Pancreas (tissue), 10 donors: ENCODE results near the gene SLCO3A1. TPM values are rescaled to one million over a fixed set of nuclear protein-coding genes. Genes with fewer than 3 reads are reported as not detected.
A peak's percentile ranks its signal among the peaks of the same experiment; 100 is the strongest.

Experiments used
- ATAC-seq, 4 donors: fragments of 200-7000 bp; cut with Tn5 transposase; one replicate each; pipeline versions ENCODE4 v1.8.0 to v1.9.1; 2020; ENCODE audit warnings: mild to moderate bottlenecking in 4 of 4, moderate library complexity in 4 of 4
- DNase-seq, 6 donors: peaks; one replicate each; pipeline ENCODE4 v3.0.0-alpha.2; 2020
- FAIRE-seq: peaks from 2 replicates; lab custom pipeline; 2012; peaks lifted over from hg19 to GRCh38; lab: Jason Lieb, UNC
- H3K27ac ChIP-seq, 4 donors: fragments of 200-600 bp; sonication (generic); 1 replicate in 3 of 4; 2 replicates in 1 of 4; pipeline versions ENCODE4 v1.5.0 to v1.8.0; 2020
- H3K27me3 ChIP-seq, 4 donors: fragments of 200-600 bp; one replicate each; pipeline ENCODE4 v1.8.0; 2021
- H3K36me3 ChIP-seq, 3 donors: fragments of 200-600 bp; sonication (generic) in 1 of 3; one replicate each; pipeline versions ENCODE4 v1.5.0 to v1.8.0; 2020 to 2021
- H3K4me1 ChIP-seq, 3 donors: fragments of 200-600 bp; one replicate each; pipeline ENCODE4 v1.8.0; 2021
- H3K4me3 ChIP-seq, 4 donors: fragments of 200-600 bp; sonication (generic) in 2 of 4; one replicate each; pipeline versions ENCODE4 v1.5.0 to v1.8.0; 2020 to 2021
- H3K9me3 ChIP-seq, 4 donors: fragments of 200-600 bp; one replicate each; pipeline ENCODE4 v1.8.0; 2021
- CTCF ChIP-seq, 4 donors: fragments of 200-600 bp; sonication (generic) in 3 of 4; IDR thresholded peaks; one replicate each; pipeline versions ENCODE4 v1.5.0 to v1.8.0; 2021; ENCODE audit warnings: antibody characterized with exemption in 4 of 4
- WGBS, 2 donors: extraction: QIAGEN DNeasy Blood & Tissue Kit; methylation state at CpG; one replicate each; pipeline ENCODE4 v1.1.7; 2013; 5-methylcytosine and 5-hydroxymethylcytosine counted together
- intact Hi-C, 3 donors: fragments of 100-400 bp; cut with DNase I; formaldehyde crosslinking; loops; one replicate each; pipeline versions ENCODE4 v1.11.1 to v1.14.2; 2022
- polyA plus RNA-seq, 2 donors: library from polyadenylated mRNA; stranded (reverse); fragments of 200-250 nt; gene quantifications; one replicate each; pipeline ENCODE4 v1.2.3, GENCODE V29; 2013
- total RNA-seq, 6 donors: library from RNA; stranded (reverse); fragmentation: NEBNext Ultra II Directional in 4 of 6; extraction: Animal tissue kit (Norgen Biotek cat#: 25700) in 4 of 6; gene quantifications; one replicate each; pipeline versions ENCODE4 v1.2.1 to v1.2.4, GENCODE V29; 2021 to 2023
- donor health status: healthy with polysubstance abuse.
- donor health status: DM: no; HTN: no; CAD: no; lungs with moderate emphysema.
- donor health status: DM: no; HTN: no; CAD: no.
- donor health status: control.
- donor health status: control.
- donor health status: Bipolar disorder and iron deficiency.
- donor health status: DM: yes; HTN: yes; CAD: no.
- donor health status: DM: no; HTN: no; CAD: no.
- donor health status: DM: no; HTN: no; CAD: no.
- donor health status: DM: yes; HTN: yes; CAD: no.

Gene SLCO3A1
- total and polyA plus RNA-seq, 8 donors = 3.4 to 15.5 (median 6.7) TPM

DNA sequence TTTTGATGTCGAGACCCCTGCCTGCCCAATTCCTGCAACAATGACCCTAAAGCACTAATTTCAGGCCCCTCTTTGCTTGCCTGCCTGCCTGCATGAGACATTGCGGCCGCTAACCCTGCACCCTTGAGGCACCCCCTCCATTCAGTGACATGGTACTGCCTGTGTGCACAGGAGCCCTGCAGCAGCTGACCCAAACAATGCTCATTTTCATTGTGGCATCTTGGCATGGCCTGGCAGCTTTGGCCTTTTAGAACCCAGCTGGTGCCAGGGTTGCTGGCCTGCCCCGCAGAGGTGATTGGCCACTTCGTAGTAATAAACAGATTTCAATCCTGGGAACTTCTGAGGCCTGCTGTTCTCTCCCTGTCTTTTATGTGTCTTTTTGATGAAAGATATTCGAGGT is 33.8 kb downstream of the SLCO3A1 start:
- FAIRE-seq (no peak), DNase-seq (no peak), ATAC-seq (peak in 2 of 4 donors; percentile 35 to 44)
- Histone ChIP-seq H3K9me3 (no peaks in the 10 kb centered on the region), H3K27me3 (no peaks in the 10 kb centered on the region), H3K4me1 (peaks cover 0 to 9% (median 0%) of the 10 kb centered on the region in 3 donors), H3K4me3 (no peak overlapping the region), H3K36me3 (no peaks in the 10 kb centered on the region), H3K27ac (peak overlapping the region in 1 of 4 donors; percentile 19)
- intact Hi-C loops = no loop called here
- no peak for TF ChIP-seq CTCF (IDR thresholded peaks at IDR 0.05)
- whole genome bisulfite sequencing, 2 donors = 66 to 68% methylated on average over 6 of the region's 6 CpGs

- 51 to 55% methylated on average over 5 of the region's 5 CpGs for WGBS, 2 donors
- Histone ChIP-seq H3K36me3 (no peaks in the 10 kb centered on the region), H3K4me3 (no peak overlapping the region), H3K4me1 (peaks cover 0 to 9% (median 0%) of the 10 kb centered on the region in 3 donors), H3K9me3 (no peaks in the 10 kb centered on the region), H3K27me3 (no peaks in the 10 kb centered on the region), H3K27ac (peak overlapping the region in 1 of 4 donors; percentile 19)
- DNase-seq (no peak), FAIRE-seq (no peak), ATAC-seq (peak in 2 of 4 donors; percentile 18 to 51)
- intact Hi-C loops = no loop called here
- TF ChIP-seq CTCF (IDR thresholded peaks at IDR 0.05) = no peak
Measured at GRCh38 chr15:91887921-91888373, 34.4 kb downstream of the SLCO3A1 start.

- FAIRE-seq = no peak
- no peak for TF ChIP-seq CTCF (IDR thresholded peaks at IDR 0.05)
- 88 to 95% methylated on average over 2 of the region's 2 CpGs for WGBS, 2 donors
- peaks cover 0 to 9% (median 0%) of the 10 kb centered on the region in 3 donors for H3K4me1 ChIP-seq
- ATAC-seq = no peak
- H3K9me3 ChIP-seq = no peaks in the 10 kb centered on the region
- intact Hi-C loops = no loop called here
- no peak for DNase-seq
- no peaks in the 10 kb centered on the region for H3K36me3 ChIP-seq
- no peaks in the 10 kb centered on the region for H3K27me3 ChIP-seq
- no peak overlapping the region for H3K27ac ChIP-seq
- no peak overlapping the region for H3K4me3 ChIP-seq
Measured at GRCh38 chr15:91889111-91889815, 35.8 kb downstream of the SLCO3A1 start.

DNA sequence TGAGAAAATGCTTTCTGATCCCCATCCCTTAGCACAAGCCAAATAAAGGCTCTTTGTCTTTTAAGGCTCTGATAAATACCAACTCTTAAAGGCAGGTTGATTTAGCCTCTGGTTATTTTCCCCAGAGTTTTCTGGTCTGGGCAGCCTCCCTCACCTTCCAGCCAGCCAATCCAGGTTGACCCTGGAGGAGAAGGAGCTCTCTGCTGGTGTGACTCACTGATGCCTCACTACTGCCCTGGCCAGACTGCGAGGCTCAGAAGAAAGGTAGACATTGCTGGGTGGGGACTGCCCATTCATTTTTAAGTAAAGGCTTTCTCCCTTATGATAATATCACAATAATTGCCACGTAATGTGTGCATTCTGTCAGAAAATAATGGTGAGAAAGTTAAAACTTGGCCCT is 37.1 kb downstream of the SLCO3A1 start:
- no peak overlapping the region for H3K27ac ChIP-seq
- TF ChIP-seq CTCF (IDR thresholded peaks at IDR 0.05) = no peak
- H3K27me3 ChIP-seq = no peaks in the 10 kb centered on the region
- intact Hi-C loops = no loop called here
- H3K4me3 ChIP-seq = no peak overlapping the region
- DNase-seq = no peak
- 79 to 87% methylated on average over 2 of the region's 2 CpGs for WGBS, 2 donors
- ATAC-seq = peak in 2 of 4 donors; percentile 32 to 53
- H3K4me1 ChIP-seq = peaks cover 0 to 9% (median 0%) of the 10 kb centered on the region in 3 donors
- no peaks in the 10 kb centered on the region for H3K36me3 ChIP-seq
- H3K9me3 ChIP-seq = no peaks in the 10 kb centered on the region
- no peak for FAIRE-seq

GRCh38 chr15:91891101-91891500 is 37.6 kb downstream of the SLCO3A1 start:
- H3K36me3 ChIP-seq = no peaks in the 10 kb centered on the region
- no peak overlapping the region for H3K4me3 ChIP-seq
- intact Hi-C loops = no loop called here
- WGBS, 2 donors = 67 to 70% methylated on average over 1 of the region's 1 CpG
- H3K27ac ChIP-seq = no peak overlapping the region
- DNase-seq (no peak), FAIRE-seq (no peak), ATAC-seq (no peak)
- no peaks in the 10 kb centered on the region for H3K27me3 ChIP-seq
- H3K9me3 ChIP-seq = no peaks in the 10 kb centered on the region
- TF ChIP-seq CTCF (IDR thresholded peaks at IDR 0.05) = no peak
- peaks cover 0 to 9% (median 0%) of the 10 kb centered on the region in 3 donors for H3K4me1 ChIP-seq
